Muscle layer of colon (tissue), 2 donors: ENCODE results near the gene SUGCT.

ENCODE experiments used
- H3K27ac ChIP-seq: one replicate; pipeline ENCODE4 v1.7.0; 2013; ENCODE audit warnings: low read depth, mild to moderate bottlenecking, low read length, moderate library complexity
- H3K27me3 ChIP-seq, 2 donors: one replicate each; pipeline ENCODE4 v1.7.0; 2013; ENCODE audit warnings: low read length in 2 of 2, mild to moderate bottlenecking in 2 of 2; ENCODE audit not compliant: insufficient read depth in 2 of 2, control insufficient read depth in 1 of 2
- H3K36me3 ChIP-seq: one replicate; pipeline ENCODE4 v1.7.0; 2013; ENCODE audit warnings: mild to moderate bottlenecking, low read length; ENCODE audit not compliant: insufficient read depth
- H3K4me1 ChIP-seq: one replicate; pipeline ENCODE4 v1.7.0; 2013; ENCODE audit warnings: mild to moderate bottlenecking, low read length; ENCODE audit not compliant: insufficient read depth
- H3K4me3 ChIP-seq, 2 donors: one replicate each; pipeline ENCODE4 v1.7.0; 2013; ENCODE audit warnings: low read length in 2 of 2, low read depth in 1 of 2, mild to moderate bottlenecking in 1 of 2, moderate library complexity in 1 of 2
- H3K9ac ChIP-seq: one replicate; pipeline ENCODE4 v1.7.0; 2013; ENCODE audit warnings: low read length
- H3K9me3 ChIP-seq: one replicate; pipeline ENCODE4 v1.7.0; 2013; ENCODE audit warnings: mild to moderate bottlenecking, low read length
- donor health status: abdominal sarcoma.
- donor health status: Adenocarcinoma of cecum.

SUGCT gene

GRCh38 chr7:40489844-40490602, 355.2 kb downstream of the SUGCT start:
- Histone ChIP-seq H3K9me3 (no peaks in the 10 kb centered on the region), H3K27ac (no peak overlapping the region), H3K4me1 (no peaks in the 10 kb centered on the region), H3K36me3 (no peaks in the 10 kb centered on the region), H3K9ac (no peak overlapping the region), H3K4me3 (no peak overlapping the region), H3K27me3 (no peaks in the 10 kb centered on the region)

DNA sequence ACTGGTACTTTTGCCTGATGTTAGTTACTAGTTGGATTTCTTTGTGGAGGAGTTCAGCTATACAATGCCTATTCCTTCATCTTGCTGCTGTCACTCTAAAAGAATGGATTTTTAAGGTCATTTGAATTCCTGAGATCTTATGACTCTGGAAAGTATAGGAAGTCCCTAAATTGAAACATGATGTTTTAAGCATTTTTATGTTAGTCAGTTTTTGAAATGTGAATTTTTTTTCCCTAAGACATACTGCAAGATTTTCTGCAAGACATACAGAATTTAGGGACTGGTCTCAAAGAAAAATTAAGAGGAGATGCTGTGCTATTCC, 355.8 kb downstream of the SUGCT start:
- Histone ChIP-seq H3K9me3 (no peaks in the 10 kb centered on the region), H3K4me3 (no peak overlapping the region), H3K36me3 (no peaks in the 10 kb centered on the region), H3K27me3 (no peaks in the 10 kb centered on the region), H3K4me1 (no peaks in the 10 kb centered on the region), H3K9ac (no peak overlapping the region), H3K27ac (no peak overlapping the region)

DNA sequence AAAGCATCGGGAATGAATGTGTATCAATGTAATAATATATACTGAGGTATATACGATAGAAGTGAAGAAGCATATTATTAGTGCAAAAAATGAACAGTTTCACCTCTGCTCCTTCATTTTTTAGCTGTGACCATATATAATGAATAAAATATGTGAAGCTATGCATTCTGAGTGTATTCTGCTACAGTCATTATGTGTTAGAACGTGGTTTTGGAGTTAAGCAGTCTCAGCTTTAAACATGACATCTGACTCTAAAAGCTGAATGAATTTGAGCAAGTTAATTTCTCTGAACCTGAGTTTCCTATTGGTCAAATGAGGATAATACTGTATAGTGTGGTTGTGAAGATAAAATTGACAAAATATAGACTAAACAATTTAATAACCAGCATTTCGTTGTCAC, 358.1 kb downstream of the SUGCT start:
- H3K9me3 ChIP-seq: no peaks in the 10 kb centered on the region
- no peaks in the 10 kb centered on the region for H3K27me3 ChIP-seq
- no peak overlapping the region for H3K9ac ChIP-seq
- no peaks in the 10 kb centered on the region for H3K36me3 ChIP-seq
- H3K27ac ChIP-seq: no peak overlapping the region
- H3K4me1 ChIP-seq: no peaks in the 10 kb centered on the region
- H3K4me3 ChIP-seq: no peak overlapping the region

DNA sequence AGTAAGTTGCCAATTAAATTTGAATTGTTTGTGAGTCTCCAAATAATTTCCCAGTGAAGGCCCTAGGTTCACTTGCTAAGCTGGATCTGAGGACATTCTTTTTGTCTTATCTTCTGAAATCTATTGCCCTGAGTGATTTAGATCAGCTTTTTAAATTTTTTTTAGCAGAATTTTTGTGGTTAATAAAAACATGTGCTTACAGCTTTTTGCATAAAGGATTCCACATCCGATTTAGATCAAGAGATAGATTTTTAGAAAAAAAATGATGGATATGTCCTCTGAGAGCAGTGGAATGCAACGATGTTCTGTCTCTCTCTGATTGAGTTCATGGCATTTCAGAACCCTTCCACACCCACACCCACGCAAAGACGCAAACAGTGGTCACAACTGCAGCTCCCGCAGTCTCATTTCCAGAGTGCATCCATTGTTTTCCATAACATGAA, 358.8 kb downstream of the SUGCT start:
- Histone ChIP-seq H3K27me3 (no peaks in the 10 kb centered on the region), H3K9ac (no peak overlapping the region), H3K9me3 (no peaks in the 10 kb centered on the region), H3K4me3 (no peak overlapping the region), H3K4me1 (no peaks in the 10 kb centered on the region), H3K36me3 (no peaks in the 10 kb centered on the region), H3K27ac (no peak overlapping the region)

DNA sequence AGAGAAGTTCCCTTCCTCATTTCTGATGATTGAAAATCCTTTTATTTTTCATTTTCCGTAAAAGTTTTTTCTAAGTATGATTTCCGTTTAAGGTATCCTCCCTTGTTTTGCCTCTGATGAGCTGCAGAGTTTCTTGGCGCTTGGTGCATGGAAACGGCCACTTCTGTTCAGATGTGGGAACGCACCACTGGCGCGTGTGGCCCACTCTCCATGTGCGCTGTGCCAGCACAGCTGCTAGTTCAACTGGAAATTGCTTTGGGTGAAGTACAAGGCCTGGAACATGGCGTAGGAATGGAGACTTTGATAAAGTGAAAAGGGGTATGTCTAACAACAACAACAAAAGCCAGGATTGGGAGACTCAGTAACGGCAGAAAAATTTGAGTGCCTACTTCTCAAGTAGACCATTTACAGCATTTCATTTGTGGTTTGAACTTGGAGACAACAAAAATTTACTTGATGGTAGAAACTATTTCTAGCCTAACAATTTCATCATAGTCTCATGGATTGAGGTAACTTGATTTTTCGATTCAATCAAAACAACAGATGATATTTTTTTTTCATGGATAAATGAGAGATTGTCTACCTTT, 364.2 kb downstream of the SUGCT start:
- no peak overlapping the region for H3K4me3 ChIP-seq
- H3K9me3 ChIP-seq: no peaks in the 10 kb centered on the region
- H3K27me3 ChIP-seq: no peaks in the 10 kb centered on the region
- H3K4me1 ChIP-seq: no peaks in the 10 kb centered on the region
- H3K36me3 ChIP-seq: no peaks in the 10 kb centered on the region
- H3K9ac ChIP-seq: no peak overlapping the region
- no peak overlapping the region for H3K27ac ChIP-seq

- Histone ChIP-seq H3K27me3 (no peaks in the 10 kb centered on the region), H3K36me3 (no peaks in the 10 kb centered on the region)
Measured at GRCh38 chr7:40499718-40500117, 364.9 kb downstream of the SUGCT start.

GRCh38 chr7:40500219-40500618, 365.4 kb downstream of the SUGCT start:
- no peak overlapping the region for H3K4me3 ChIP-seq

More at GRCh38 chr7:40499718-40500117, 364.9 kb downstream of the SUGCT start:
- Histone ChIP-seq H3K4me1 (no peaks in the 10 kb centered on the region), H3K9ac (no peak overlapping the region), H3K27ac (no peak overlapping the region), H3K4me3 (no peak overlapping the region), H3K9me3 (no peaks in the 10 kb centered on the region)

GRCh38 chr7:40502359-40502758, 367.6 kb downstream of the SUGCT start:
- H3K27me3 ChIP-seq: no peaks in the 10 kb centered on the region
- H3K9me3 ChIP-seq: no peaks in the 10 kb centered on the region
- H3K4me1 ChIP-seq: no peaks in the 10 kb centered on the region
- no peak overlapping the region for H3K4me3 ChIP-seq
- no peak overlapping the region for H3K9ac ChIP-seq
- no peaks in the 10 kb centered on the region for H3K36me3 ChIP-seq
- no peak overlapping the region for H3K27ac ChIP-seq

More at GRCh38 chr7:40500219-40500618, 365.4 kb downstream of the SUGCT start:
- Histone ChIP-seq H3K4me1 (no peaks in the 10 kb centered on the region), H3K27ac (no peak overlapping the region), H3K9ac (no peak overlapping the region), H3K36me3 (no peaks in the 10 kb centered on the region), H3K9me3 (no peaks in the 10 kb centered on the region), H3K27me3 (no peaks in the 10 kb centered on the region)

- H3K4me3 ChIP-seq: no peak overlapping the region
- no peaks in the 10 kb centered on the region for H3K27me3 ChIP-seq
- H3K36me3 ChIP-seq: no peaks in the 10 kb centered on the region
- H3K9me3 ChIP-seq: no peaks in the 10 kb centered on the region
- H3K4me1 ChIP-seq: no peaks in the 10 kb centered on the region
- H3K9ac ChIP-seq: no peak overlapping the region
- no peak overlapping the region for H3K27ac ChIP-seq
Measured at GRCh38 chr7:40506158-40506557, 371.4 kb downstream of the SUGCT start.

DNA sequence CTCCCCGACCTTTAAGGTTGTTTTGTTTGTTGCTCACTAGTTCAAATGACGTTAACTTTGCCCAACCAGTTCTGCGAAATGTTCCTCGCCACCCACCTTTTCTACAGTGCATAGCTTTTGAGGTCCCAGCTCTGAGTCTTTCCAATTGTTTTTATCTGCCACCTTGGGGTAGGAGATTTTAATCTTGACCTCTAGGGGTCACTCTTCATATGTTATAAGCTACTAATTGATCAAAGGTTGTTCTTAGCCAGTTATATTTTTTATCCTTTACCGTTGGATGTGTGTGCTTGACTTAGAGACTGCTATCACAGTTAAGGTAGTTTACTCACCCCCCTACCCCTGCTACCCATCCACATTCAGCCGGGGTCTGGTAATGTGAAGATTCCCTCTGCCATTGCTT, 372.4 kb downstream of the SUGCT start:
- Histone ChIP-seq H3K36me3 (no peaks in the 10 kb centered on the region), H3K9me3 (no peaks in the 10 kb centered on the region), H3K4me1 (no peaks in the 10 kb centered on the region), H3K9ac (no peak overlapping the region), H3K4me3 (no peak overlapping the region), H3K27me3 (no peaks in the 10 kb centered on the region), H3K27ac (no peak overlapping the region)

- Histone ChIP-seq H3K4me3 (no peak overlapping the region), H3K9me3 (no peaks in the 10 kb centered on the region), H3K9ac (no peak overlapping the region), H3K27ac (no peak overlapping the region), H3K27me3 (no peaks in the 10 kb centered on the region), H3K4me1 (no peaks in the 10 kb centered on the region), H3K36me3 (no peaks in the 10 kb centered on the region)
Measured at GRCh38 chr7:40509287-40509996, 374.6 kb downstream of the SUGCT start.
